ENCODE data around the gene CARD11. TPM values are rescaled to one million over a fixed set of nuclear protein-coding genes. Genes with fewer than 3 reads are reported as not detected.

The CARD11 gene
- total RNA-seq, 2 experiments from 2014 or later, result 118 to 122 TPM

GRCh38 chr7:3082831-3083230, 39.2 kb upstream of the CARD11 start:
- ChIA-PET CTCF (interaction anchor here (0.5 kb wide), 1 partner anchor 803 kb away, joined by 3 read pairs; no protein-coding TSS in a partner anchor), POLR2A (no interaction called here)
- DNase-seq (peak in 1 of 14 experiments; percentile 19), ATAC-seq (ENCODE audit: poor library complexity) (no peak)
- intact Hi-C loops (cut with DNase I, micrococcal nuclease), result no loop called here
- Histone ChIP-seq H3K27me3 (ENCODE audit: control insufficient read depth in 1 of 2, insufficient read depth in 2 of 2, low read length in 2 of 2) (no peaks in the 10 kb centered on the region), H3K4me3 (ENCODE audit: low read length) (no peak overlapping the region), H3K36me3 (ENCODE audit: insufficient read depth, low read length) (no peaks in the 10 kb centered on the region), H3K9me3 (ENCODE audit: control insufficient read depth in 1 of 2, insufficient read depth in 1 of 2, low read length in 2 of 2) (no peaks in the 10 kb centered on the region), H3K4me1 (ENCODE audit: insufficient read depth, low read length) (no peaks in the 10 kb centered on the region), H3K27ac (ENCODE audit: low read depth in 1 of 2, low read length in 2 of 2) (no peak overlapping the region)
- Mint-ChIP-seq H3K9me3 (no peaks in the 10 kb centered on the region), H3K27me3 (no peaks in the 10 kb centered on the region), H3K27ac (no peak overlapping the region), H3K4me3 (no peak overlapping the region), H3K36me3 (ENCODE audit: low read depth) (no peaks in the 10 kb centered on the region), H3K4me1 (ENCODE audit: low read depth) (peaks cover 13% of the 10 kb centered on the region)
- no peak for TF ChIP-seq CTCF (IDR thresholded peaks at IDR 0.05)

- no peaks in the 10 kb centered on the region for H3K27me3 Mint-ChIP-seq
- H3K4me1 Mint-ChIP-seq (ENCODE audit: low read depth), result peaks cover 13% of the 10 kb centered on the region
- intact Hi-C loops (cut with DNase I, micrococcal nuclease), result no loop called here
- no peak for ATAC-seq (ENCODE audit: poor library complexity)
- no peak overlapping the region for H3K27ac Mint-ChIP-seq
- no peaks in the 10 kb centered on the region for H3K9me3 ChIP-seq (ENCODE audit: control insufficient read depth in 1 of 2, insufficient read depth in 1 of 2, low read length in 2 of 2)
- TF ChIP-seq CTCF (IDR thresholded peaks at IDR 0.05), result no peak
- H3K4me1 ChIP-seq (ENCODE audit: insufficient read depth, low read length), result no peaks in the 10 kb centered on the region
- no peak overlapping the region for H3K4me3 ChIP-seq (ENCODE audit: low read length)
- H3K36me3 Mint-ChIP-seq (ENCODE audit: low read depth), result no peaks in the 10 kb centered on the region
- H3K9me3 Mint-ChIP-seq, result no peaks in the 10 kb centered on the region
- no peak overlapping the region for H3K27ac ChIP-seq (ENCODE audit: low read depth in 1 of 2, low read length in 2 of 2)
- DNase-seq, result no peak
- ChIA-PET CTCF (interaction anchor here (0.5 kb wide), 1 partner anchor 803 kb away, joined by 3 read pairs; no protein-coding TSS in a partner anchor), POLR2A (interaction anchor here (0.6 kb wide), 1 partner anchor 11 kb away, joined by 10 read pairs; no protein-coding TSS in a partner anchor)
- no peaks in the 10 kb centered on the region for H3K27me3 ChIP-seq (ENCODE audit: control insufficient read depth in 1 of 2, insufficient read depth in 2 of 2, low read length in 2 of 2)
- no peaks in the 10 kb centered on the region for H3K36me3 ChIP-seq (ENCODE audit: insufficient read depth, low read length)
- no peak overlapping the region for H3K4me3 Mint-ChIP-seq
Measured at GRCh38 chr7:3082386-3082785, 38.7 kb upstream of the CARD11 start.

GRCh38 chr7:3080106-3080505, 36.4 kb upstream of the CARD11 start:
- no peak for DNase-seq
- Mint-ChIP-seq H3K27ac (no peak overlapping the region), H3K4me1 (ENCODE audit: low read depth) (peaks cover 6% of the 10 kb centered on the region), H3K9me3 (peaks cover 2% of the 10 kb centered on the region), H3K4me3 (no peak overlapping the region), H3K36me3 (ENCODE audit: low read depth) (no peaks in the 10 kb centered on the region), H3K27me3 (no peaks in the 10 kb centered on the region)
- ChIA-PET POLR2A (interaction anchor here (0.9 kb wide), 1 partner anchor 14 kb away, joined by 3 read pairs; no protein-coding TSS in a partner anchor), CTCF (no interaction called here)
- Histone ChIP-seq H3K4me1 (ENCODE audit: insufficient read depth, low read length) (no peaks in the 10 kb centered on the region), H3K27me3 (ENCODE audit: control insufficient read depth in 1 of 2, insufficient read depth in 2 of 2, low read length in 2 of 2) (no peaks in the 10 kb centered on the region), H3K9me3 (ENCODE audit: control insufficient read depth in 1 of 2, insufficient read depth in 1 of 2, low read length in 2 of 2) (peaks cover 0 to 8% of the 10 kb centered on the region in 2 experiments), H3K27ac (ENCODE audit: low read depth in 1 of 2, low read length in 2 of 2) (no peak overlapping the region), H3K4me3 (ENCODE audit: low read length) (no peak overlapping the region), H3K36me3 (ENCODE audit: insufficient read depth, low read length) (no peaks in the 10 kb centered on the region)
- no peak for TF ChIP-seq CTCF (IDR thresholded peaks at IDR 0.05)
- no peak for ATAC-seq (ENCODE audit: poor library complexity)
- intact Hi-C loops (cut with DNase I, micrococcal nuclease), result no loop called here

Measured in CD4-positive, alpha-beta T cell (primary cell).